Transverse colon (tissue), 4 donors: ENCODE measurements around the gene CHMP2B. TPM values are rescaled to one million over a fixed set of nuclear protein-coding genes. Genes with fewer than 3 reads are reported as not detected.
"Not testable (repeated sequence)": the region's sequence is repeated elsewhere in the genome, so short reads cannot be mapped to it uniquely, and the experiment has no call there.

Experiments
- DNase-seq: peaks from one replicate; pipeline ENCODE4 v3.0.0-alpha.2; 2019
- H3K27ac ChIP-seq, 4 donors: fragments of 200-600 bp; sonication (generic); 2 replicates each; pipeline ENCODE4 v1.5.1; 2016 to 2018; ENCODE audit warnings: inconsistent platforms in 4 of 4
- H3K27me3 ChIP-seq: fragments of 200-600 bp; sonication (generic); 2 replicates; pipeline ENCODE4 v1.5.1; 2017; ENCODE audit warnings: inconsistent platforms
- H3K36me3 ChIP-seq, 4 donors: fragments of 200-600 bp; sonication (generic); 2 replicates each; pipeline ENCODE4 v1.5.1; 2017 to 2019; ENCODE audit warnings: inconsistent platforms in 4 of 4
- H3K4me1 ChIP-seq, 4 donors: fragments of 200-600 bp; sonication (generic); 2 replicates each; pipeline ENCODE4 v1.5.1; 2017 to 2020; ENCODE audit warnings: inconsistent platforms in 4 of 4
- H3K4me3 ChIP-seq, 4 donors: fragments of 200-600 bp; sonication (generic); 1 replicate in 1 of 4; 2 replicates in 3 of 4; pipeline versions ENCODE4 v1.5.1 to v1.6.1; 2017 to 2019; ENCODE audit warnings: inconsistent platforms in 4 of 4
- H3K9me3 ChIP-seq, 2 donors: fragments of 200-600 bp; sonication (generic); 2 replicates each; pipeline ENCODE4 v1.5.1; 2017 to 2019; ENCODE audit warnings: inconsistent platforms in 2 of 2
- EP300 ChIP-seq: sonication (generic); formaldehyde crosslinking; IDR thresholded peaks from one replicate; pipeline ENCODE4 v1.6.1; 2017; ENCODE audit warnings: antibody characterized with exemption, low read depth
- POLR2A ChIP-seq: fragments of 450-650 bp; IDR thresholded peaks from one replicate; pipeline ENCODE4 v1.6.1; 2016; ENCODE audit warnings: antibody characterized with exemption, mild to moderate bottlenecking, moderate library complexity
- POLR2AphosphoS5 ChIP-seq, 3 donors: sonication (generic); formaldehyde crosslinking; IDR thresholded peaks; one replicate each; pipeline ENCODE4 v1.6.1; 2016; ENCODE audit warnings: antibody characterized with exemption in 3 of 3
- WGBS, 2 donors: methylation state at CpG; one replicate each; pipeline ENCODE4 v1.1.5; 2018; ENCODE audit warnings: low coverage in 1 of 2; 5-methylcytosine and 5-hydroxymethylcytosine counted together
- in situ Hi-C, 4 donors: fragments of 200-750 bp; cut with MboI; loops; one replicate each; pipeline versions ENCODE4 v1.15.0 to v1.15.1; 2017; ENCODE audit warnings: low sequenced_read_pairs in 3 of 4, low pct_ligation_motif_present in 1 of 4, low pct_unique_long_range_greater_than_20kb in 1 of 4
- intact Hi-C: fragments of 100-400 bp; cut with DNase I; formaldehyde crosslinking; loops from one replicate; pipeline ENCODE4 v1.15.1; 2023; ENCODE audit warnings: low total_unique reads
- small RNA-seq, 4 donors: library from RNA; depleted of rRNA; stranded (forward); fragments of <200 nt; gene quantifications; one replicate each; pipeline ENCODE3, GENCODE V24; 2016
- total RNA-seq, 4 donors: library from RNA; depleted of rRNA; stranded (reverse); fragments of >200 nt; gene quantifications; one replicate each; pipeline ENCODE4 v1.1.0, GENCODE V29; 2016
- TF ChIP-seq, protein P1 (sequence below), 5 experiments: fragments of 200-600 bp in 3 of 5; fragments of 450-650 bp in 2 of 5; sonication (generic) in 3 of 5; IDR thresholded peaks; 1 replicate in 2 of 5; 2 replicates in 3 of 5; pipeline ENCODE4 v1.5.1; 2016 to 2017; ENCODE audit warnings: antibody characterized with exemption in 5 of 5, inconsistent platforms in 3 of 5, mild to moderate bottlenecking in 2 of 5, moderate library complexity in 1 of 5

The CHMP2B gene
- total RNA-seq, 4 donors from 2014 or later, result 7.8 to 126 (median 54.6) TPM

DNA sequence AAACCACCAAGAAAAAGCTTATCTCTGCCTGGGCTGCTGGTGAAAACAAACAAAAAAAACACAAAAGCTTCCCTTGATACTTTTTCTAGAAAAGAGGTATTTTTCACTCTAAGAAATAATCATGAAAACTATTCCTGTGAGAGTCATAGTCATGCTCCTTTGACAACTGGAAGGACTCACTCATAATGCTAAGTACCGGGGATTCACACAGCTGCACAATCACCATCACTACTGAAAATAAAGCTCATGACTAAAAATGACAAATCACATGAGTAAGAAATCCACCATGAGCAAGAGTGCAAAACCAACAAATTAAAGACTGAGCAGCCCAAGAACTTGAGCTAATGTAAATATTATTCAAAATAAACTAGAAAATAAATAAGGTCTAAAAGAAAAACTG, 59.9 kb downstream of the CHMP2B start:
- no peaks in the 10 kb centered on the region for H3K4me1 ChIP-seq
- TF ChIP-seq POLR2AphosphoS5 (IDR thresholded peaks at IDR 0.05) (no peak), EP300 (no peak), POLR2A (no peak)
- TF ChIP-seq, protein P1, sequence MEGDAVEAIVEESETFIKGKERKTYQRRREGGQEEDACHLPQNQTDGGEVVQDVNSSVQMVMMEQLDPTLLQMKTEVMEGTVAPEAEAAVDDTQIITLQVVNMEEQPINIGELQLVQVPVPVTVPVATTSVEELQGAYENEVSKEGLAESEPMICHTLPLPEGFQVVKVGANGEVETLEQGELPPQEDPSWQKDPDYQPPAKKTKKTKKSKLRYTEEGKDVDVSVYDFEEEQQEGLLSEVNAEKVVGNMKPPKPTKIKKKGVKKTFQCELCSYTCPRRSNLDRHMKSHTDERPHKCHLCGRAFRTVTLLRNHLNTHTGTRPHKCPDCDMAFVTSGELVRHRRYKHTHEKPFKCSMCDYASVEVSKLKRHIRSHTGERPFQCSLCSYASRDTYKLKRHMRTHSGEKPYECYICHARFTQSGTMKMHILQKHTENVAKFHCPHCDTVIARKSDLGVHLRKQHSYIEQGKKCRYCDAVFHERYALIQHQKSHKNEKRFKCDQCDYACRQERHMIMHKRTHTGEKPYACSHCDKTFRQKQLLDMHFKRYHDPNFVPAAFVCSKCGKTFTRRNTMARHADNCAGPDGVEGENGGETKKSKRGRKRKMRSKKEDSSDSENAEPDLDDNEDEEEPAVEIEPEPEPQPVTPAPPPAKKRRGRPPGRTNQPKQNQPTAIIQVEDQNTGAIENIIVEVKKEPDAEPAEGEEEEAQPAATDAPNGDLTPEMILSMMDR (IDR thresholded peaks at IDR 0.05), result no peak
- no peak for DNase-seq
- no peak overlapping the region for H3K27ac ChIP-seq
- H3K4me3 ChIP-seq, result no peak overlapping the region
- H3K9me3 ChIP-seq, result no peaks in the 10 kb centered on the region
- no peaks in the 10 kb centered on the region for H3K27me3 ChIP-seq
- 33 to 63% methylated on average over 1 of the region's 1 CpG for WGBS, 2 donors
- intact Hi-C loops (no loop called here), in situ Hi-C loops (no loop called here)
- H3K36me3 ChIP-seq, result no peaks in the 10 kb centered on the region

DNA sequence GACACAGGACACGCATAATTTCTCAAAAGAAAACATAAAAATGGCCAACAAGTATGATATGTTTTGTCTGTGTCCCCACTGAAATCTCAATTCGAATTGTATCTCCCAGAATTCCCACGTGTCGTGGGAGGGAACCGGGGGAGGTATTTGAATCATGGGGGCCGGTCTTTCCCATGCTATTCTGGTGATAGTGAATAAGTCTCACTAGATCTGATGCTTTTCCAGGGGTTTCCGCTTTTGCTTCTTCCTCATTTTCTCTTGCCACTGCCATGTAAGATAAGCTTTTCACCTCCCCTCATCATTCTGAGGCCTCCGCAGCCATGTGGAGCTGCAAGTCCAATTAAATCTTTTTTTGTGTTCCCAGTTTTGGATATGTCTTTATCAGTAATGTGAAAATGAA, 61.3 kb downstream of the CHMP2B start:
- H3K9me3 ChIP-seq, result no peaks in the 10 kb centered on the region
- 81 to 91% methylated on average over 3 to 8 of the region's 8 CpGs for WGBS, 2 donors
- H3K4me1 ChIP-seq, result no peaks in the 10 kb centered on the region
- no peak overlapping the region for H3K4me3 ChIP-seq
- in situ Hi-C loops (no loop called here), intact Hi-C loops (no loop called here)
- no peak for DNase-seq
- H3K36me3 ChIP-seq, result no peaks in the 10 kb centered on the region
- no peak overlapping the region for H3K27ac ChIP-seq
- H3K27me3 ChIP-seq, result no peaks in the 10 kb centered on the region
- TF ChIP-seq, protein P1 (IDR thresholded peaks at IDR 0.05), result no peak
- TF ChIP-seq POLR2A (no peak), POLR2AphosphoS5 (IDR thresholded peaks at IDR 0.05) (no peak), EP300 (no peak)

DNA sequence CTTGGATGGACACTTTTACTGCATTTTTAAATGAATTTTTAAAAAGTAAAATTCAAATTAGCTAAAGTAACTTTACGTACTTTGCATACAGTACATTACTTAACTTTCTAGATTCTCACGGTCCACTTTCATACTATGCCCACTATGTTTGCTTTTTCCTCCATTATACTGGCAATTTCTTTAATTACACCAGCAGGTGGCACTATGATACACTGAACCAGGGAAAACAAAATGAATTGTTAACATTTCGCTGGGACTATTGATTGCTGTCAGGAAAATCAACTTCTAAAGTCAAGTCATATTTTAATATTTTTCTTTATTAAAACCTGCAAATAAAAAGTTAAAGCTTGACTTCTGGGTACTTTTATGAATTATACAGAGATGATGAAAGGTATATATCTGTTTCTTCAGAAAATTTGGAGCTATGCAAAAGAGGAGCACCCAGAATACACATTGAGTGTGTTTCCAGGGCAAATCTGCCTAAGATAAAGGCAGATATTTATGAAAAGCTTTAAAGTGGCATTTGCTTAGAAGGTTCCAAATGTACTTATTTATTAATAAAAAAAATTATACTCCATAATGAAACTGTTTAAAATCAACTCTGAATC, 71.1 kb downstream of the CHMP2B start:
- TF ChIP-seq POLR2A (no peak), EP300 (no peak), POLR2AphosphoS5 (IDR thresholded peaks at IDR 0.05) (no peak)
- TF ChIP-seq, protein P1 (IDR thresholded peaks at IDR 0.05), result peak; percentile 51 to 67 (median 58)
- Histone ChIP-seq H3K4me3 (no peak overlapping the region), H3K27ac (no peak overlapping the region), H3K27me3 (no peaks in the 10 kb centered on the region), H3K4me1 (peaks cover 0 to 3% (median 1%) of the 10 kb centered on the region in 4 donors), H3K9me3 (no peaks in the 10 kb centered on the region), H3K36me3 (no peaks in the 10 kb centered on the region)
- in situ Hi-C loops, result no loop called here
- 0 to 9% methylated on average over 3 of the region's 3 CpGs for WGBS, 2 donors
- no peak for DNase-seq
- intact Hi-C loops, result no loop called here

DNA sequence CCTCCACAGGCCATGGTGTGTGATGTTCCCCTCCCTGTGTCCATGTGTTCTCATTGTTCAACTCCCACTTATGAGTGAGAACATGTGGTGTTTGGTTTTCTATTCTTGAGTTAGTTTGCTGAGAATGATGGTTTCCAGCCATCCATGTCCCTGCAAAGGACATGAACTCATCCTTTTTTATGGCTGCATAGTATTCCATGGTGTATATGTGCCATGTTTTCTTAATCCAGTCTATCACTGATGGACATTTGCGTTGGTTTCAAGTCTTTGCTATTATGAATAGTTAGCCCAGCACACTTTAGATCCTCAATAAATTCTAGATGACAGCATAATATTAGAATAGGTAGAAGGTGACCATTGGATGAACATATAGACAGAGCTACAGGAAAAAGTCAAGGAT, 77.9 kb downstream of the CHMP2B start:
- H3K9me3 ChIP-seq, H3K4me3 ChIP-seq, intact Hi-C loops, H3K27ac ChIP-seq, in situ Hi-C loops, H3K4me1 ChIP-seq, H3K27me3 ChIP-seq, DNase-seq, H3K36me3 ChIP-seq: not testable (repeated sequence)
- WGBS, 2 donors, result 81 to 100% methylated on average over 1 of the region's 1 CpG

Small RNAs within 50 kb of the gene (small RNA-seq; reads per million reads assigned to genes)
- gene MIR4795, result 0 reads per million in 4 donors

Other genes starting within 250 kb of the CHMP2B start
- 100 to 1,000 TPM in 1 of 4 donors, 1 to 10 TPM in 3; 3.8 to 138 (median 8.0) TPM for gene VGLL3, start 236.2 kb upstream of the CHMP2B start, total RNA-seq
- not detected for gene POU1F1, start 49.3 kb downstream of the CHMP2B start, total RNA-seq